ENCODE measurements around the gene STBD1.

GRCh38 chr4:76272999-76273398 lies 33.5 kb upstream of the STBD1 start:
- no peak for TF ChIP-seq PBX2 (CRISPR knock-in tag; IDR thresholded peaks at IDR 0.05; ENCODE audit: low read depth)
- TF ChIP-seq PBX2 (tag; conservative IDR thresholded peaks at IDR 0.05; ENCODE audit: low read depth): no peak
- no peak for TF ChIP-seq SAFB2 (IDR thresholded peaks at IDR 0.05; ENCODE audit: borderline replicate concordance, low read depth, low read length, severe bottlenecking)
- no peak for TF ChIP-seq YY1 (IDR thresholded peaks at IDR 0.05; ENCODE audit: borderline replicate concordance in 1 of 3, control insufficient read depth in 1 of 3, extremely low read depth in 1 of 3, insufficient read depth in 3 of 3, insufficient read length in 1 of 3, insufficient replicate concordance in 2 of 3, low read depth in 1 of 3, low read length in 2 of 3)
